ENCODE measurements around the gene ANKS1A.
A peak's percentile ranks its signal among the peaks of the same experiment; 100 is the strongest.
"Not testable (repeated sequence)": the region's sequence is repeated elsewhere in the genome, so short reads cannot be mapped to it uniquely, and the experiment has no call there.

Gene ANKS1A

GRCh38 chr6:34888874-34889555 lies at the start of gene ANKS1A:
Gene ANKS1A (plus strand): TSS chr6:34889255. CDS start chr6:34889403, 148 bp downstream.
- no peak for TF ChIP-seq JUND (IDR thresholded peaks at IDR 0.05; ENCODE audit: low read depth)
- in situ Hi-C loops (cut with HindIII; ENCODE audit: low pct_unique_long_range_greater_than_20kb, low sequenced_read_pairs): no loop called here

GRCh38 chr6:34839666-34840352 lies 49.2 kb upstream of the ANKS1A start:
- no peak for DNase-seq (ENCODE audit: low read depth in 1 of 2, low spot score in 1 of 2)
- in situ Hi-C loops (cut with HindIII; ENCODE audit: low pct_unique_long_range_greater_than_20kb, low sequenced_read_pairs): no loop called here
- no peak for TF ChIP-seq JUND (IDR thresholded peaks at IDR 0.05; ENCODE audit: low read depth)

More at GRCh38 chr6:34888874-34889555, at the start of gene ANKS1A:
- DNase-seq (ENCODE audit: low read depth in 1 of 2, low spot score in 1 of 2): peak; percentile 67 to 93

GRCh38 chr6:34849066-34849465 lies 40.0 kb upstream of the ANKS1A start:
- DNase-seq (ENCODE audit: low read depth in 1 of 2, low spot score in 1 of 2); in situ Hi-C loops (cut with HindIII; ENCODE audit: low pct_unique_long_range_greater_than_20kb, low sequenced_read_pairs): not testable (repeated sequence)

- DNase-seq (ENCODE audit: low read depth in 1 of 2, low spot score in 1 of 2): no peak
- no peak for TF ChIP-seq JUND (IDR thresholded peaks at IDR 0.05; ENCODE audit: low read depth)
- in situ Hi-C loops (cut with HindIII; ENCODE audit: low pct_unique_long_range_greater_than_20kb, low sequenced_read_pairs): no loop called here
Observed at GRCh38 chr6:34851361-34851760, 37.7 kb upstream of the ANKS1A start.

- in situ Hi-C loops (cut with HindIII; ENCODE audit: low pct_unique_long_range_greater_than_20kb, low sequenced_read_pairs): no loop called here
- TF ChIP-seq JUND (IDR thresholded peaks at IDR 0.05; ENCODE audit: low read depth): no peak
- peak in 1 of 2 experiments; percentile 80 for DNase-seq (ENCODE audit: low read depth in 1 of 2, low spot score in 1 of 2)
Observed at GRCh38 chr6:34852406-34853085, 36.5 kb upstream of the ANKS1A start.

GRCh38 chr6:34855463-34855862 lies 33.6 kb upstream of the ANKS1A start:
- no peak for DNase-seq (ENCODE audit: low read depth in 1 of 2, low spot score in 1 of 2)
- in situ Hi-C loops (cut with HindIII; ENCODE audit: low pct_unique_long_range_greater_than_20kb, low sequenced_read_pairs): no loop called here
- no peak for TF ChIP-seq JUND (IDR thresholded peaks at IDR 0.05; ENCODE audit: low read depth)

- in situ Hi-C loops (cut with HindIII; ENCODE audit: low pct_unique_long_range_greater_than_20kb, low sequenced_read_pairs): no loop called here
- DNase-seq (ENCODE audit: low read depth in 1 of 2, low spot score in 1 of 2): no peak
- no peak for TF ChIP-seq JUND (IDR thresholded peaks at IDR 0.05; ENCODE audit: low read depth)
Observed at GRCh38 chr6:34858681-34859080, 30.4 kb upstream of the ANKS1A start.

GRCh38 chr6:34859951-34860350 lies 29.1 kb upstream of the ANKS1A start:
- in situ Hi-C loops (cut with HindIII; ENCODE audit: low pct_unique_long_range_greater_than_20kb, low sequenced_read_pairs): no loop called here
- TF ChIP-seq JUND (IDR thresholded peaks at IDR 0.05; ENCODE audit: low read depth): no peak
- no peak for DNase-seq (ENCODE audit: low read depth in 1 of 2, low spot score in 1 of 2)

GRCh38 chr6:34860776-34861175 lies 28.3 kb upstream of the ANKS1A start:
- TF ChIP-seq JUND (IDR thresholded peaks at IDR 0.05; ENCODE audit: low read depth): no peak
- DNase-seq (ENCODE audit: low read depth in 1 of 2, low spot score in 1 of 2): no peak
- in situ Hi-C loops (cut with HindIII; ENCODE audit: low pct_unique_long_range_greater_than_20kb, low sequenced_read_pairs): no loop called here

GRCh38 chr6:34864007-34864406 lies 25.0 kb upstream of the ANKS1A start:
- no peak for DNase-seq (ENCODE audit: low read depth in 1 of 2, low spot score in 1 of 2)
- no peak for TF ChIP-seq JUND (IDR thresholded peaks at IDR 0.05; ENCODE audit: low read depth)
- in situ Hi-C loops (cut with HindIII; ENCODE audit: low pct_unique_long_range_greater_than_20kb, low sequenced_read_pairs): no loop called here

- no peak for DNase-seq (ENCODE audit: low read depth in 1 of 2, low spot score in 1 of 2)
- in situ Hi-C loops (cut with HindIII; ENCODE audit: low pct_unique_long_range_greater_than_20kb, low sequenced_read_pairs): no loop called here
- TF ChIP-seq JUND (IDR thresholded peaks at IDR 0.05; ENCODE audit: low read depth): no peak
Observed at GRCh38 chr6:34865107-34865506, 23.9 kb upstream of the ANKS1A start.

- no peak for DNase-seq (ENCODE audit: low read depth in 1 of 2, low spot score in 1 of 2)
- in situ Hi-C loops (cut with HindIII; ENCODE audit: low pct_unique_long_range_greater_than_20kb, low sequenced_read_pairs): no loop called here
- no peak for TF ChIP-seq JUND (IDR thresholded peaks at IDR 0.05; ENCODE audit: low read depth)
Observed at GRCh38 chr6:34866509-34866908, 22.5 kb upstream of the ANKS1A start.

GRCh38 chr6:34867484-34867883 lies 21.6 kb upstream of the ANKS1A start:
- no peak for TF ChIP-seq JUND (IDR thresholded peaks at IDR 0.05; ENCODE audit: low read depth)
- in situ Hi-C loops (cut with HindIII; ENCODE audit: low pct_unique_long_range_greater_than_20kb, low sequenced_read_pairs): no loop called here
- peak in 1 of 2 experiments; percentile 23 for DNase-seq (ENCODE audit: low read depth in 1 of 2, low spot score in 1 of 2)

All from T47D (cell line).